ENCODE results near the gene PPP2R3B. TPM values are rescaled to one million over a fixed set of nuclear protein-coding genes. Genes with fewer than 3 reads are reported as not detected.

PPP2R3B gene
- total RNA-seq, 1 donor from 2014 or later: 38.3 TPM

GRCh38 chrX:402857-403256 is 16.1 kb upstream of the PPP2R3B start:
- no peak for DNase-seq (ENCODE audit: low read depth)

GRCh38 chrX:400258-400657 is 13.6 kb upstream of the PPP2R3B start:
- no peak for DNase-seq (ENCODE audit: low read depth)
- H3K4me3 ChIP-seq (ENCODE audit: low read depth, low read length): no peak overlapping the region
- TF ChIP-seq CTCF (conservative IDR thresholded peaks at IDR 0.05; ENCODE audit: low read depth, low read length): no peak

More at GRCh38 chrX:402857-403256, 16.1 kb upstream of the PPP2R3B start:
- no peak overlapping the region for H3K4me3 ChIP-seq (ENCODE audit: low read depth, low read length)
- TF ChIP-seq CTCF (conservative IDR thresholded peaks at IDR 0.05; ENCODE audit: low read depth, low read length): no peak

- no peak overlapping the region for H3K4me3 ChIP-seq (ENCODE audit: low read depth, low read length)
- TF ChIP-seq CTCF (conservative IDR thresholded peaks at IDR 0.05; ENCODE audit: low read depth, low read length): no peak
Observed at GRCh38 chrX:397575-397974, 10.9 kb upstream of the PPP2R3B start.

GRCh38 chrX:394830-395229 is 8.1 kb upstream of the PPP2R3B start:
- TF ChIP-seq CTCF (conservative IDR thresholded peaks at IDR 0.05; ENCODE audit: low read depth, low read length): no peak
- DNase-seq (ENCODE audit: low read depth): no peak
- H3K4me3 ChIP-seq (ENCODE audit: low read depth, low read length): no peak overlapping the region

More at GRCh38 chrX:397575-397974, 10.9 kb upstream of the PPP2R3B start:
- no peak for DNase-seq (ENCODE audit: low read depth)

- DNase-seq (ENCODE audit: low read depth): no peak
- no peak overlapping the region for H3K4me3 ChIP-seq (ENCODE audit: low read depth, low read length)
- TF ChIP-seq CTCF (conservative IDR thresholded peaks at IDR 0.05; ENCODE audit: low read depth, low read length): no peak
Observed at GRCh38 chrX:392575-392846, 5.8 kb upstream of the PPP2R3B start.

GRCh38 chrX:391717-392574 is 5.2 kb upstream of the PPP2R3B start:
- TF ChIP-seq CTCF (conservative IDR thresholded peaks at IDR 0.05; ENCODE audit: low read depth, low read length): no peak
- no peak for DNase-seq (ENCODE audit: low read depth)
- no peak overlapping the region for H3K4me3 ChIP-seq (ENCODE audit: low read depth, low read length)

GRCh38 chrX:390459-390858 is 3.8 kb upstream of the PPP2R3B start:
- no peak for TF ChIP-seq CTCF (conservative IDR thresholded peaks at IDR 0.05; ENCODE audit: low read depth, low read length)
- H3K4me3 ChIP-seq (ENCODE audit: low read depth, low read length): no peak overlapping the region
- no peak for DNase-seq (ENCODE audit: low read depth)
